GM19467 (cell line): ENCODE results near the gene AKR1A1.
"Not testable (repeated sequence)": the region's sequence is repeated elsewhere in the genome, so short reads cannot be mapped to it uniquely, and the experiment has no call there.

Experiments used
- ATAC-seq: cut with Tn5 transposase; IDR thresholded peaks from one replicate; pipeline ENCODE4 v1.9.1; 2021; ENCODE audit warnings: mild to moderate bottlenecking, moderate library complexity; ENCODE audit not compliant: unreplicated experiment

The AKR1A1 gene

GRCh38 chr1:45550401-45551351 lies at the start of gene AKR1A1:
Gene AKR1A1 (plus strand): TSS chr1:45550826. CDS start chr1:45561795, 10,969 bp downstream.
- ATAC-seq, result peak; percentile 81

DNA sequence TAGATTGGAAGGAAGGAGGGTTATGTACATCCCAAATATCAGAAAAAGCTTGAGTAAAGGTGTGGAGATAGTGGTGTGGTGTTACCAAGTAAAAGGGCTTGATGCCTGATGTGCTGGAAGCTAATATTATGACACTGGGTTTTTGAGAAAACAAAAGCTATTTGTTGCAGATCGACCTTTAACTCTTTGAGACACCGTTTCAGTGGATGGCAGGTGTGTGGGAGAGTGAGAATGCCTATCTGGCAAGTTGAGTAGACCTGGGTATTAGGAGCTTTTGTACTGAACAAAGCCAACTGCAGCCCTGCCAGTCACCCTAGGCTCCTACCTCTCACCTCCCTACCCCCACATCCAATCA lies 49.1 kb upstream of the AKR1A1 start:
- ATAC-seq, result no peak

DNA sequence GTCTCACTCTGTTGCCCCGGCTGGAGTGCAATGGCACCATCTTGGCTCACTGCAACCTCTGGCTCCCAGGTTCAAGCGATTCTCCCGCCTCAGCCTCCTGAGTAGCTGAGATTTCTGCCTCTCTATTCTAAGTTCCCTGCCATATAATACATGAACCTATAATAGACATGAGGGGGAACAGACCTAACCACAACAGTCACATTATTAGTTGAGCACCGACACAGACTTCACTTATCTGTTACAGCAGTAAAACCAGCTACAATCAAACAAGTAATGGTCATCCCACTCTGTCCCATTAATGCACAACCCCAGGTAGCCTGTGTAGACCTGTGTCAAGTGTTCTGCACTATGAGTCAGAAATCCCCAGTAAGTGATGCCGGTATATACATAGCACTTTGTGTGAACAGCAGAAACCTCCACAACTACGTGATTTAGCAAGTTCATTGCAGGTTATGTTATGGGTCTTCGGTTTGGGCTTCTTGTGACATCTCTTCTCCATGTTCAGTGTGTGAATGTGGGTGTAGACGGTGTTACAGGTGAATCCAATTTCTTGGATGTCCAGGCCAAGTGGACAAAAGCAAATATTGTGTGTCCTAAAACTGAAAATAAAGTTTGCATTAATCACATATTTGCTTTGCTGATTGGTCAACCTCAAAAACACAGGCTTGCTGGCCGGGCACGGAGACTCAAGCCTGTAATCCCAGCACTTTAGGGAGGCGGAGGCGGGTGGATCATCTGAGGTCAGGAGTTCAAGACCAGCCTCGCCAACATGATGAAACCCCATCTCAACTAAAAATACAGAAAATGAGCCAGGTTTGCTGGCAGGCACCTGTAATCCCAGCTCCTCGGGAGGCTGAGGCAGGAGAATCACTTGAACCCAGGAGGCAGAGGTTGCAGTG lies 46.9 kb upstream of the AKR1A1 start:
- no peak for ATAC-seq

- no peak for ATAC-seq
Measured at GRCh38 chr1:45507195-45507594, 43.4 kb upstream of the AKR1A1 start.

DNA sequence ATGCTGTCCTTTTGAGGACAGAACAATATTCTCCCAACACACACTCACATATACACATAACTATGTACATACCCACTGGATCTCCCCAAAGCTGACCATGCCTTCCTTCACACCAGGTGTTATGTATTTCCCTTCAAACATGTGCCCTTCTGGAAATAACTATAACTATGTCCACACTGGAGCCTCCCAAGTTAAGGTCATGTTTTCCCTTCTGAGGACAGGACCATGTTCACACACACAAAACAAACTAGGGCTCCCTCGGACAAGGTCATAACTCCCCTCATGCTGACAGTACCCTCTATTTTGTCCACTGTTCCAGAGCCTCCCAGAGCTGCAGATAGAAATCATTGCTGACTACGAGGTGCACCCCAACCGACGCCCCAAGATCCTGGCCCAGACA lies 42.7 kb upstream of the AKR1A1 start:
- no peak for ATAC-seq

- ATAC-seq, result no peak
Measured at GRCh38 chr1:45508295-45509151, 42.1 kb upstream of the AKR1A1 start.

GRCh38 chr1:45510036-45510971 lies 40.3 kb upstream of the AKR1A1 start:
- ATAC-seq, result no peak

GRCh38 chr1:45510972-45511527 lies 39.6 kb upstream of the AKR1A1 start:
- ATAC-seq, result no peak

DNA sequence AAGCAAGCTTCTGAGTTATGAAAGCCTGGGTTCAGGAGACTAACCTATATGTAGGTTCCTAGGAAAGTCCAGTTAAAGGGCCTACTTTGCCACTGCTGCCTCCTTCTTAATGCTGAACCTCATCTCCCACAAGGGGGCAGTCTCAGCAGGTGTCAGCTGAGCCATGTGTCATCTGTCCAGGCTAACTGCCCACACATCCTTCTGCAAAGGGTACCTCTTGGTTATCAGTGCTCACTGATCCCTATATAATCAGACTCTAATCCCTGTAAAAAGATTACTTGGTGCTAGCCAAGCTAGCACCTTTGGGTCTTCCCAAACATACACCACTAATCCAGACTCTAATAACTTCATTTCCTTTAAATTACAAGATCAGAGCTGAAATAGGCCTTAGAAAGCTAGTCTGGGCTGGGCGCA lies 38.0 kb upstream of the AKR1A1 start:
- ATAC-seq, result no peak

DNA sequence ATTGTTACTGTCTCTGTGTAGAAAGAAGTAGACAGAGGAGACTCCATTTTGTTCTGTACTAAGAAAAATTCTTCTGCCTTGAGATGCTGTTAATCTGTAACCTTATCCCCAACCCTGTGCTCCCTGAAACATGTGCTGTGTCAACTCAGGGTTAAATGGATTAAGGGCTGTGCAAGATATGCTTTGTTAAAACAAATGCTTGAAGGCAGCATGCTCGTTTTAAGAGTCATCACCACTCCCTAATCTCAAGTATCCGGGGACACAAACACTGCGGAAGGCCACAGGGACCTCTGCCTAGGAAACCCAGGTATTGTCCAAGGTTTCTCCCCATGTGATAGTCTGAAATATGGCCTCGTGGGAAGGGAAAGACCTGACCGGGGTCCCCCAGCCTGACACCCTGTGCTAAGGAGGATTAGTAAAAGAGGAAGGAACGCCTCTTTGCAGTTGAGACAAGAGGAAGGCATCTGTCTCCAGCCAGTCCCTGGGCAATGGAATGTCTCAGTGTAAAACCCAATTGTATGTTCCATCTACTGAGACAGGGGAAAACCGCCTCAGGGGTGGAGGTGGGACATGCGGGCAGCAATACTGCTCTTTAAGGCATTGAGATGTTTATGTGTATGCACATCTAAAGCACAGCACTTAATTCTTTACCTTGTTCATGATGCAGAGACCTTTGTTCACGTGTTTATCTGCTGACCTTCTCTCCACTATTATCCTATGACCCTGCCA lies 36.9 kb upstream of the AKR1A1 start:
- not testable (repeated sequence) for ATAC-seq

GRCh38 chr1:45516036-45516435 lies 34.6 kb upstream of the AKR1A1 start:
- no peak for ATAC-seq

- ATAC-seq, result no peak
Measured at GRCh38 chr1:45516465-45516864, 34.2 kb upstream of the AKR1A1 start.

DNA sequence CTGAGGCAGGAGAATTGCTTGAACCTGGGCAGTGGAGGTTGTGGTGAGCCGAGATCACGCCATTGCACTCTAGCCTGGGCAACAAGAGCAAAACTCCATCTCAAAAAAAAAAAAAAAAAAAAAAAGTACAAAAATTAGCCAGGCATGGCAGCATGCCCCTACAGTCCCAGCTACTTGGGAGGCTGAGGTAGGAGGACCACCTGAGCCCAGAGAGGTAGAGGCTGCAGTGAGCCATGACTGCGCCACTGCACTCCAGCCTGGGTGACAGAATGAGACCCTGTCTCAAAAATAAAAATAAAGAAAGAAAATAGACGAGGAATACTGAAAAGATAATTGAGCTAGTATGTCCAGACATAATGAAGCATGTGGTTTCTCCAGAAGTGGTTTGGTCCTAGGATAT lies 32.3 kb upstream of the AKR1A1 start:
- ATAC-seq, result not testable (repeated sequence)

DNA sequence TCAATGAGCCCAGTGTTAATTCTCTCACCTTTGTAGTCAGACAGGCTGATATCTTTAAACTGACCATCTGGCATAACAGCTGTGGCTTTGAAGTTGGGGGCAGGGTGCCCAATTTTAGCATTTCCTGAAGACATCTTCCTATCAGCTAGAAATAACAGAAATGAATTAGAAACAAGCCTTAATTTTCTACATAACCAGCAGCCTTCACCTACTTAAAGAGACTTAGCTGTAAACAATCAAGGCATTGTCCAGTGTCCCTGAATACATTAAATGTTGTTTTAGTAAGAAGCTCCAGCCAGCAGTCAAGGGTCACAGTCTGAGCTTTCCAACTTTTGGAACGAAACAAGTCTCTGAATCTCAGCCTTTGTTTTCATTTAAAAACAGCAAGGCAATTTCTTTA lies 31.7 kb upstream of the AKR1A1 start:
- ATAC-seq, result no peak

DNA sequence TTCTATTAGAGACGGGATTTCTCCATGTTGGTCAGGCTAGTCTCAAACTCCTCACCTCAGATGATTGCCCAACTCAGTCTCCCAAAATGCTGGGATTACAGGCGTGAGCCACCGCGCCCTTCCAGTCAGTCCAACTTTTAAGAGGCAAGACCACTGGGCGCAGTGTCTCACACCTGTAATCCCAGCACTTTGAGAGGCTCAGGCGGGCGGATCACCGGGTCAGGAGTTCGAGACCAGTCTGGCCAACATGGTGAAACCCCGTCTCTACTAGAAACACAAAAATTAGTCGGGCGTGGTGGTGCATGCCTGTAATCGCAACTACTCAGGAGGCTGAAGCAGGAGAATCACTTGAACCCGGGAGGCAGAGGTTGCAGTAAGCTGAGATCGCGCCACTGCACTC lies 30.9 kb upstream of the AKR1A1 start:
- not testable (repeated sequence) for ATAC-seq

GRCh38 chr1:45521413-45522323 lies 29.0 kb upstream of the AKR1A1 start, which contains the start of gene PRDX1:
Gene PRDX1 (minus strand): TSS chr1:45521884. CDS start chr1:45519043, 2,841 bp downstream.
- peak; percentile 81 for ATAC-seq

DNA sequence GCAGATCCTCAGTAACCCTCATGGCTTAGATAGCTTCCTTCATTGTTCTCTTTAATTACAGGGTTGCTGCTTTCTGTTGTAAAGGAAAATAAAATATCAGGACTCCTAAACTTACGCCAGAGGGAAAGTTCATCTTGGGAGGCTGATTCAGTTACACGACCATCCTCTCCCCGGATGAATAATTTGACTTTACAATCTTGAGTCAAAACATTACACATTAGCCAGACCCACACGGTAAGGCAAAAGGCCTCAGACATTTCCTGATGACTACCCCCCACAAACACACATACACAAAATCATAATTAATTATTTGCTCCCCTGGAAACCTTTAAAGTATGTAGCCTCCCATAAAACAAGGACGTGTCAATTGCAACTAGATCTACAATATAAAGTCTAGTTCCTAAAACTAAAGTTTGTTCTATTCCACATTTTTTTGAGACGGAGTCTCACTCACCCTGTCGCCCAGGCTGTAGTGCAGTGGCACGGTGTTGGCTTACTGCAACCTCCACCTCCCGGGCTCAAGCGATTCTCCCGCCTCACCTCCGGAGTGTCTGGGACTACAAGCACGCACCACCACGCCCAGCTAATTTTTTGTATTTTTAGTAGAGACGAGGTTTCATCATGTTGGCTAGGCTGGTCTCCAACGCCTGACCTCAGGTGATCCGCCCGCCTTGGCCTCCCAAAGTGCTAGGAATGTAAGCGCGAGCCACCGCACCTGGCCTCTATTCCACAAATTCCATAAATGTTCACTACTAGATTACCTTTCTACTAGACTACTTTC lies 28.1 kb upstream of the AKR1A1 start:
- no peak for ATAC-seq
